GM12891 (cell line): ENCODE results near the gene CDH9.

Experiments
- DNase-seq: peaks from one replicate; pipeline ENCODE4 v3.0.0; 2011; ENCODE audit warnings: low spot score; ENCODE audit not compliant: insufficient read length
- FAIRE-seq: peaks from 2 replicates; lab custom pipeline; 2011; peaks lifted over from hg19 to GRCh38; lab: Jason Lieb, UNC
- PAX5 ChIP-seq: IDR thresholded peaks from 2 replicates; pipeline ENCODE4 v1.6.1; 2011; ENCODE audit warnings: low read length, moderate library complexity, mild to moderate bottlenecking; ENCODE audit not compliant: insufficient read depth, severe bottlenecking
- POLR2A ChIP-seq: IDR thresholded peaks from 2 replicates; pipeline ENCODE4 v1.6.1; 2011; ENCODE audit warnings: low read depth, low read length, control low read depth
- POLR2AphosphoS5 ChIP-seq: IDR thresholded peaks from 2 replicates; pipeline ENCODE4 v1.6.1; 2011; ENCODE audit warnings: low read depth, low read length, control low read depth
- POU2F2 ChIP-seq: IDR thresholded peaks from 2 replicates; pipeline ENCODE4 v1.6.1; 2011; ENCODE audit warnings: low read depth, mild to moderate bottlenecking, control low read depth, low read length, moderate library complexity
- SPI1 ChIP-seq: IDR thresholded peaks from 2 replicates; pipeline ENCODE4 v1.6.1; 2011; ENCODE audit warnings: low read depth, low read length, control low read depth
- TAF1 ChIP-seq: IDR thresholded peaks from 2 replicates; pipeline ENCODE4 v1.6.1; 2011; ENCODE audit warnings: low read depth, low read length, control low read depth

CDH9 gene

GRCh38 chr5:26986985-26987384 is 51.4 kb downstream of the CDH9 start:
- TF ChIP-seq POLR2AphosphoS5 (no peak), POLR2A (no peak), TAF1 (no peak), SPI1 (no peak), POU2F2 (no peak), PAX5 (no peak)
- DNase-seq (no peak), FAIRE-seq (no peak)

GRCh38 chr5:26981750-26982149 is 56.6 kb downstream of the CDH9 start:
- DNase-seq (no peak), FAIRE-seq (no peak)
- no peak for TF ChIP-seq TAF1
- TF ChIP-seq POU2F2 = no peak
- no peak for TF ChIP-seq PAX5
- no peak for TF ChIP-seq POLR2AphosphoS5
- TF ChIP-seq SPI1 = no peak
- TF ChIP-seq POLR2A = no peak

GRCh38 chr5:26959290-26959689 is 79.1 kb downstream of the CDH9 start:
- FAIRE-seq (no peak), DNase-seq (no peak)
- TF ChIP-seq TAF1 (no peak), POLR2A (no peak), PAX5 (no peak), POLR2AphosphoS5 (no peak)

- no peak for DNase-seq
- TF ChIP-seq POLR2AphosphoS5 (no peak), POU2F2 (no peak), PAX5 (no peak), SPI1 (no peak), TAF1 (no peak), POLR2A (no peak)
- FAIRE-seq = no peak
Observed at GRCh38 chr5:26955161-26955560, 83.2 kb downstream of the CDH9 start.

GRCh38 chr5:26948921-26949320 is 89.5 kb downstream of the CDH9 start:
- FAIRE-seq (no peak), DNase-seq (no peak)
- TF ChIP-seq POLR2AphosphoS5 (no peak), POU2F2 (no peak), SPI1 (no peak), PAX5 (no peak), POLR2A (no peak), TAF1 (no peak)

- no peak for FAIRE-seq
- TF ChIP-seq TAF1 = no peak
- no peak for TF ChIP-seq SPI1
- TF ChIP-seq POLR2AphosphoS5 = no peak
- no peak for TF ChIP-seq PAX5
- no peak for TF ChIP-seq POLR2A
- no peak for TF ChIP-seq POU2F2
- no peak for DNase-seq
Observed at GRCh38 chr5:26945901-26946300, 92.5 kb downstream of the CDH9 start.

GRCh38 chr5:26942481-26942880 is 95.9 kb downstream of the CDH9 start:
- no peak for TF ChIP-seq TAF1
- TF ChIP-seq SPI1 = no peak
- no peak for TF ChIP-seq PAX5
- TF ChIP-seq POLR2AphosphoS5 = no peak
- no peak for TF ChIP-seq POLR2A
- no peak for TF ChIP-seq POU2F2
- DNase-seq (no peak), FAIRE-seq (no peak)

- DNase-seq (no peak), FAIRE-seq (no peak)
- TF ChIP-seq SPI1 (no peak), POLR2AphosphoS5 (no peak), POLR2A (no peak), TAF1 (no peak), POU2F2 (no peak), PAX5 (no peak)
Observed at GRCh38 chr5:26940994-26941393, 97.4 kb downstream of the CDH9 start.

- TF ChIP-seq POLR2AphosphoS5 (no peak), POU2F2 (no peak), TAF1 (no peak), PAX5 (no peak), POLR2A (no peak), SPI1 (no peak)
- no peak for DNase-seq
- no peak for FAIRE-seq
Observed at GRCh38 chr5:26932238-26932637, 106.1 kb downstream of the CDH9 start.

- TF ChIP-seq TAF1 = no peak
- TF ChIP-seq POLR2AphosphoS5 = no peak
- no peak for TF ChIP-seq POU2F2
- no peak for TF ChIP-seq SPI1
- TF ChIP-seq PAX5 = no peak
- TF ChIP-seq POLR2A = no peak
- no peak for FAIRE-seq
- DNase-seq = no peak
Observed at GRCh38 chr5:26921439-26921838, 116.9 kb downstream of the CDH9 start.

- FAIRE-seq (no peak), DNase-seq (no peak)
- TF ChIP-seq SPI1 = no peak
- TF ChIP-seq PAX5 = no peak
- TF ChIP-seq POLR2AphosphoS5 = no peak
- no peak for TF ChIP-seq POLR2A
- no peak for TF ChIP-seq TAF1
- TF ChIP-seq POU2F2 = no peak
Observed at GRCh38 chr5:26903469-26903868, 134.9 kb downstream of the CDH9 start.
